GM12878 (cell line): ENCODE results near the gene TOM1L1. TPM values are rescaled to one million over a fixed set of nuclear protein-coding genes. Genes with fewer than 3 reads are reported as not detected.

Source experiments
- ATAC-seq: fragments of 200-7000 bp; cut with Tn5 transposase; 3 replicates; pipeline ENCODE4 v1.9.1; 2020; ENCODE audit warnings: mild to moderate bottlenecking, moderate library complexity
- BruUV-seq: library from RNA; stranded (reverse); fragments of 400-500 nt; replicated peaks from 2 replicates; lab custom pipeline; 2021; lab: Mats Ljungman, UMichigan
- CTCF ChIA-PET: fragments of 300-600 bp; sonication (Branson Sonifier 250); formaldehyde crosslinking; extraction: SDS; loops from one replicate; lab custom pipeline; 2021; ENCODE audit warnings: inconsistent platforms; lab: Yijun Ruan, JAX
- POLR2A ChIA-PET: fragments of 350-600 bp; formaldehyde crosslinking; extraction: SDS; loops from one replicate; lab custom pipeline; 2021; ENCODE audit warnings: inconsistent platforms; lab: Charles Lee
- RAD21 ChIA-PET: fragments of 300-600 bp; sonication (Branson Sonifier 250); formaldehyde crosslinking; loops from one replicate; lab custom pipeline; 2023; ENCODE audit warnings: antibody characterized with exemption; ENCODE audit not compliant: unreplicated experiment; lab: Charles Lee
- SMC1A ChIA-PET: fragments of 300-600 bp; sonication (Branson Sonifier 250); formaldehyde crosslinking; loops from one replicate; lab custom pipeline; 2023; ENCODE audit not compliant: unreplicated experiment, uncharacterized antibody; lab: Charles Lee
- DNase-seq: peaks from one replicate; pipeline ENCODE4 v3.0.0-alpha.2; 2011; ENCODE audit warnings: low read depth, low spot score
- FAIRE-seq: peaks from 3 replicates; lab custom pipeline; 2011; peaks lifted over from hg19 to GRCh38; lab: Jason Lieb, UNC
- H2AFZ ChIP-seq: 2 replicates; pipeline ENCODE4 v1.6.0; 2011; ENCODE audit warnings: low read depth, low read length, control low read depth; ENCODE audit not compliant: control insufficient read depth
- H3K27ac ChIP-seq: 2 replicates; pipeline ENCODE4 v1.5.1; 2011; ENCODE audit warnings: control low read depth; ENCODE audit not compliant: control insufficient read depth, insufficient read depth
- H3K27me3 ChIP-seq, 2 experiments: replicated peaks in 1 of 2; 2 replicates each; pipeline versions ENCODE4 v1.6.0 to v1.6.1; 2011; ENCODE audit warnings: low read length in 1 of 2; ENCODE audit not compliant: control insufficient read depth in 2 of 2, insufficient read depth in 2 of 2
- H3K36me3 ChIP-seq, 2 experiments: 2 replicates each; pipeline ENCODE4 v1.5.1; 2011; ENCODE audit warnings: low read length in 1 of 2; ENCODE audit not compliant: control insufficient read depth in 2 of 2, insufficient read depth in 2 of 2
- H3K4me1 ChIP-seq: 2 replicates; pipeline ENCODE4 v1.6.1; 2011; ENCODE audit warnings: mild to moderate bottlenecking, low read length, moderate library complexity, mixed read lengths; ENCODE audit not compliant: control insufficient read depth, insufficient read depth
- H3K4me2 ChIP-seq: 2 replicates; pipeline ENCODE4 v1.6.0; 2011; ENCODE audit warnings: control low read depth; ENCODE audit not compliant: control insufficient read depth, insufficient read depth
- H3K4me3 ChIP-seq: fragments of 200-600 bp; sonication (generic); 2 replicates; pipeline ENCODE4 v1.5.1; 2016
- H3K79me2 ChIP-seq: 2 replicates; pipeline ENCODE4 v1.6.0; 2011; ENCODE audit warnings: low read length; ENCODE audit not compliant: control insufficient read depth, insufficient read depth
- H3K9ac ChIP-seq: 2 replicates; pipeline ENCODE4 v1.8.0; 2011; ENCODE audit warnings: low read length, control low read depth, mixed read lengths; ENCODE audit not compliant: control insufficient read depth, insufficient read depth
- H3K9me3 ChIP-seq: replicated peaks from 3 replicates; pipeline ENCODE4 v1.5.1; 2011; ENCODE audit warnings: mild to moderate bottlenecking, low read length; ENCODE audit not compliant: control insufficient read depth, insufficient read depth
- H4K20me1 ChIP-seq: 2 replicates; pipeline ENCODE4 v1.6.0; 2011; ENCODE audit not compliant: control insufficient read depth, insufficient read depth
- IKZF2 ChIP-seq, 2 experiments: fragments of 450-650 bp; IDR thresholded peaks; 2 replicates each; pipeline ENCODE4 v1.6.1; 2017; ENCODE audit warnings: mild to moderate bottlenecking in 2 of 2, moderate library complexity in 2 of 2
- PML ChIP-seq: IDR thresholded peaks from 2 replicates; pipeline ENCODE4 v1.6.1; 2012; ENCODE audit warnings: low read length, inconsistent platforms
- RAD51 ChIP-seq: fragments of 450-650 bp; IDR thresholded peaks from 2 replicates; pipeline ENCODE4 v1.6.1; 2016; ENCODE audit warnings: moderate library complexity, mild to moderate bottlenecking, inconsistent platforms
- SP1 ChIP-seq: IDR thresholded peaks from one replicate; pipeline ENCODE4 v1.6.1; 2011; ENCODE audit warnings: low read depth, low read length
- ZNF274 ChIP-seq: IDR thresholded peaks from one replicate; pipeline ENCODE4 v1.8.0; 2011; ENCODE audit not compliant: insufficient read length, insufficient read depth
- WGBS: methylation state at CpG from one replicate; pipeline ENCODE4 v1.1.6; 2016; ENCODE audit warnings: low lambda C conversion rate; ENCODE audit not compliant: insufficient replicate concordance, insufficient coverage; ENCODE audit errors: missing lambda C conversion rate; 5-methylcytosine and 5-hydroxymethylcytosine counted together
- in situ Hi-C: fragments of 300-500 bp; cut with MboI; formaldehyde crosslinking; loops from 9 replicates; pipeline ENCODE4 v1.14.3; 2018; ENCODE audit warnings: mixed read lengths
- intact Hi-C: fragments of 100-400 bp; cut with micrococcal nuclease; formaldehyde crosslinking; loops from one replicate; pipeline ENCODE4 v1.14.2; 2022; ENCODE audit not compliant: unreplicated experiment
- polyA plus RNA-seq, 11 experiments: library from polyadenylated mRNA; depleted of rRNA in 4 of 11; unstranded in 6 of 11; stranded (reverse) in 5 of 11; fragments of >200 nt; fragmentation: Nextera tagmentation in 4 of 11; fragmentation: Illumina TruSeq in 1 of 11; extraction: Ambion mirVana in 4 of 11; extraction: Trizol in 1 of 11; gene quantifications; 1 replicate in 1 of 11; 2 replicates in 10 of 11; pipeline versions ENCODE4 v1.2.1 to v1.2.3, GENCODE V29; 2011 to 2016; ENCODE audit warnings: inconsistent platforms in 2 of 11, missing spikeins in 2 of 11, low read depth in 1 of 11
- total RNA-seq, 4 experiments: library from RNA; depleted of rRNA in 3 of 4; stranded (reverse); fragments of >200 nt in 3 of 4; fragmentation: Illumina TruSeq in 1 of 4; extraction: Trizol in 1 of 4; gene quantifications; 2 replicates each; pipeline versions ENCODE4 v1.2.1 to v1.2.3, GENCODE V29; 2013 to 2021
- TF ChIP-seq, protein P1 (sequence below): IDR thresholded peaks from 2 replicates; pipeline ENCODE4 v1.6.1; 2012; ENCODE audit warnings: improper control_type of control experiment, low read depth, low read length; ENCODE audit not compliant: insufficient replicate concordance
- TF ChIP-seq, protein P2 (sequence below): fragments of 450-650 bp; IDR thresholded peaks from 2 replicates; pipeline ENCODE4 v1.6.1; 2017; ENCODE audit warnings: low read depth, mild to moderate bottlenecking, moderate library complexity
- TF ChIP-seq, protein P3 (sequence below): fragments of 450-650 bp; IDR thresholded peaks from 2 replicates; pipeline ENCODE4 v1.6.1; 2017; ENCODE audit warnings: mild to moderate bottlenecking, moderate library complexity

TOM1L1 gene
- total and polyA plus RNA-seq, 10 of the 15 experiments (the other 5 are each of a cell fraction or from before 2014, with no cell fraction given), result 1.9 to 8.8 (median 2.5) TPM

DNA sequence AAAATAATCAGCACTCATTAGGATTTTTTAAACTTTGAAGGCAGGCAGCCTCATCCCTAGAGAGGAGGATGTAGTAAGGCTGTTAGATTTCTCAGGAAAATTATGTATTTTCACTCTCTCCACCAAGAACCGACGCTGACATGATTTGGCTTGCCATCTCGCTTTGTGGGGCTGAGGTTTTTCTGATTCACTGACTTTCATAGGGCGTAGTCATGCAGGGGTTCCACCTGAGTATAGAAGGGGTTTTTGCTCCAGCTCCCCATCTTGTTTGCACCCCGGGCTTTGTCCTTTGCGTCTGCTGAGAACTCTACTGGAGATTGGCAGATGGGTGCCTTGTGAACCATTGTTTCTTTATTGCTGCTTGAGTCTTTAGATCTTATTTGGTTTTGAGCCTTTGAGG, 20.2 kb downstream of the TOM1L1 start:
- H3K4me1 ChIP-seq, result no peaks in the 10 kb centered on the region
- H3K27ac ChIP-seq, result no peak overlapping the region; the same call in 1 of the 2 replicates
- 0 out of 2 replicates have a peak overlapping the region, but pooled peaks have one; percentile 17 for H2AFZ ChIP-seq
- no peak for FAIRE-seq
- no peaks in the 10 kb centered on the region; the same call in 2 of the 3 replicates for H3K9me3 ChIP-seq
- 0% methylated on average over 6 of the region's 6 CpGs for WGBS
- BruUV-seq, result no TSS peak
- no peaks in the 10 kb centered on the region for H3K79me2 ChIP-seq
- ChIA-PET SMC1A (no interaction called here), POLR2A (no interaction called here), CTCF (no interaction called here), RAD21 (no interaction called here)
- ATAC-seq, result peak; percentile 62
- H3K4me3 ChIP-seq, result no peak overlapping the region
- in situ Hi-C loops, result no loop called here
- no peaks in the 10 kb centered on the region for H4K20me1 ChIP-seq
- H3K9ac ChIP-seq, result no peak overlapping the region
- H3K4me2 ChIP-seq, result no peak overlapping the region
- intact Hi-C loops, result no loop called here
- TF ChIP-seq, protein P1, sequence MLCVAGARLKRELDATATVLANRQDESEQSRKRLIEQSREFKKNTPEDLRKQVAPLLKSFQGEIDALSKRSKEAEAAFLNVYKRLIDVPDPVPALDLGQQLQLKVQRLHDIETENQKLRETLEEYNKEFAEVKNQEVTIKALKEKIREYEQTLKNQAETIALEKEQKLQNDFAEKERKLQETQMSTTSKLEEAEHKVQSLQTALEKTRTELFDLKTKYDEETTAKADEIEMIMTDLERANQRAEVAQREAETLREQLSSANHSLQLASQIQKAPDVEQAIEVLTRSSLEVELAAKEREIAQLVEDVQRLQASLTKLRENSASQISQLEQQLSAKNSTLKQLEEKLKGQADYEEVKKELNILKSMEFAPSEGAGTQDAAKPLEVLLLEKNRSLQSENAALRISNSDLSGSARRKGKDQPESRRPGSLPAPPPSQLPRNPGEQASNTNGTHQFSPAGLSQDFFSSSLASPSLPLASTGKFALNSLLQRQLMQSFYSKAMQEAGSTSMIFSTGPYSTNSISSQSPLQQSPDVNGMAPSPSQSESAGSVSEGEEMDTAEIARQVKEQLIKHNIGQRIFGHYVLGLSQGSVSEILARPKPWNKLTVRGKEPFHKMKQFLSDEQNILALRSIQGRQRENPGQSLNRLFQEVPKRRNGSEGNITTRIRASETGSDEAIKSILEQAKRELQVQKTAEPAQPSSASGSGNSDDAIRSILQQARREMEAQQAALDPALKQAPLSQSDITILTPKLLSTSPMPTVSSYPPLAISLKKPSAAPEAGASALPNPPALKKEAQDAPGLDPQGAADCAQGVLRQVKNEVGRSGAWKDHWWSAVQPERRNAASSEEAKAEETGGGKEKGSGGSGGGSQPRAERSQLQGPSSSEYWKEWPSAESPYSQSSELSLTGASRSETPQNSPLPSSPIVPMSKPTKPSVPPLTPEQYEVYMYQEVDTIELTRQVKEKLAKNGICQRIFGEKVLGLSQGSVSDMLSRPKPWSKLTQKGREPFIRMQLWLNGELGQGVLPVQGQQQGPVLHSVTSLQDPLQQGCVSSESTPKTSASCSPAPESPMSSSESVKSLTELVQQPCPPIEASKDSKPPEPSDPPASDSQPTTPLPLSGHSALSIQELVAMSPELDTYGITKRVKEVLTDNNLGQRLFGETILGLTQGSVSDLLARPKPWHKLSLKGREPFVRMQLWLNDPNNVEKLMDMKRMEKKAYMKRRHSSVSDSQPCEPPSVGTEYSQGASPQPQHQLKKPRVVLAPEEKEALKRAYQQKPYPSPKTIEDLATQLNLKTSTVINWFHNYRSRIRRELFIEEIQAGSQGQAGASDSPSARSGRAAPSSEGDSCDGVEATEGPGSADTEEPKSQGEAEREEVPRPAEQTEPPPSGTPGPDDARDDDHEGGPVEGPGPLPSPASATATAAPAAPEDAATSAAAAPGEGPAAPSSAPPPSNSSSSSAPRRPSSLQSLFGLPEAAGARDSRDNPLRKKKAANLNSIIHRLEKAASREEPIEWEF, result no peak
- TF ChIP-seq IKZF2 (IDR thresholded peaks at IDR 0.05), result peak in 1 of 2 experiments; percentile 16; a peak in 2 of 4 replicates
- TF ChIP-seq SP1, result no peak
- TF ChIP-seq, protein P2, sequence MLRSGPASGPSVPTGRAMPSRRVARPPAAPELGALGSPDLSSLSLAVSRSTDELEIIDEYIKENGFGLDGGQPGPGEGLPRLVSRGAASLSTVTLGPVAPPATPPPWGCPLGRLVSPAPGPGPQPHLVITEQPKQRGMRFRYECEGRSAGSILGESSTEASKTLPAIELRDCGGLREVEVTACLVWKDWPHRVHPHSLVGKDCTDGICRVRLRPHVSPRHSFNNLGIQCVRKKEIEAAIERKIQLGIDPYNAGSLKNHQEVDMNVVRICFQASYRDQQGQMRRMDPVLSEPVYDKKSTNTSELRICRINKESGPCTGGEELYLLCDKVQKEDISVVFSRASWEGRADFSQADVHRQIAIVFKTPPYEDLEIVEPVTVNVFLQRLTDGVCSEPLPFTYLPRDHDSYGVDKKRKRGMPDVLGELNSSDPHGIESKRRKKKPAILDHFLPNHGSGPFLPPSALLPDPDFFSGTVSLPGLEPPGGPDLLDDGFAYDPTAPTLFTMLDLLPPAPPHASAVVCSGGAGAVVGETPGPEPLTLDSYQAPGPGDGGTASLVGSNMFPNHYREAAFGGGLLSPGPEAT, result peak; percentile 37; the same call in 1 of the 2 replicates
- TF ChIP-seq, protein P3, sequence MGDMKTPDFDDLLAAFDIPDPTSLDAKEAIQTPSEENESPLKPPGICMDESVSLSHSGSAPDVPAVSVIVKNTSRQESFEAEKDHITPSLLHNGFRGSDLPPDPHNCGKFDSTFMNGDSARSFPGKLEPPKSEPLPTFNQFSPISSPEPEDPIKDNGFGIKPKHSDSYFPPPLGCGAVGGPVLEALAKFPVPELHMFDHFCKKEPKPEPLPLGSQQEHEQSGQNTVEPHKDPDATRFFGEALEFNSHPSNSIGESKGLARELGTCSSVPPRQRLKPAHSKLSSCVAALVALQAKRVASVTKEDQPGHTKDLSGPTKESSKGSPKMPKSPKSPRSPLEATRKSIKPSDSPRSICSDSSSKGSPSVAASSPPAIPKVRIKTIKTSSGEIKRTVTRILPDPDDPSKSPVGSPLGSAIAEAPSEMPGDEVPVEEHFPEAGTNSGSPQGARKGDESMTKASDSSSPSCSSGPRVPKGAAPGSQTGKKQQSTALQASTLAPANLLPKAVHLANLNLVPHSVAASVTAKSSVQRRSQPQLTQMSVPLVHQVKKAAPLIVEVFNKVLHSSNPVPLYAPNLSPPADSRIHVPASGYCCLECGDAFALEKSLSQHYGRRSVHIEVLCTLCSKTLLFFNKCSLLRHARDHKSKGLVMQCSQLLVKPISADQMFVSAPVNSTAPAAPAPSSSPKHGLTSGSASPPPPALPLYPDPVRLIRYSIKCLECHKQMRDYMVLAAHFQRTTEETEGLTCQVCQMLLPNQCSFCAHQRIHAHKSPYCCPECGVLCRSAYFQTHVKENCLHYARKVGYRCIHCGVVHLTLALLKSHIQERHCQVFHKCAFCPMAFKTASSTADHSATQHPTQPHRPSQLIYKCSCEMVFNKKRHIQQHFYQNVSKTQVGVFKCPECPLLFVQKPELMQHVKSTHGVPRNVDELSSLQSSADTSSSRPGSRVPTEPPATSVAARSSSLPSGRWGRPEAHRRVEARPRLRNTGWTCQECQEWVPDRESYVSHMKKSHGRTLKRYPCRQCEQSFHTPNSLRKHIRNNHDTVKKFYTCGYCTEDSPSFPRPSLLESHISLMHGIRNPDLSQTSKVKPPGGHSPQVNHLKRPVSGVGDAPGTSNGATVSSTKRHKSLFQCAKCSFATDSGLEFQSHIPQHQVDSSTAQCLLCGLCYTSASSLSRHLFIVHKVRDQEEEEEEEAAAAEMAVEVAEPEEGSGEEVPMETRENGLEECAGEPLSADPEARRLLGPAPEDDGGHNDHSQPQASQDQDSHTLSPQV, result no peak
- no peak for TF ChIP-seq PML
- TF ChIP-seq RAD51, result no peak
- TF ChIP-seq ZNF274, result no peak
- H3K27me3 ChIP-seq, result no peaks in the 10 kb centered on the region
- H3K36me3 ChIP-seq, result no peaks in the 10 kb centered on the region
- DNase-seq, result no peak
